SW480 (cell line): ENCODE results near the gene KAZN.

Experiments used
- DNase-seq: peaks from one replicate; pipeline ENCODE4 v3.0.0-alpha.2; 2016; ENCODE audit warnings: low spot score

Gene KAZN

GRCh38 chr1:15011160-15011559 is 412.7 kb downstream of the KAZN start:
- DNase-seq: no peak

- no peak for DNase-seq
These were observed 413.2 kb downstream of the KAZN start for GRCh38 chr1:15011661-15012060.

GRCh38 chr1:15012822-15013221 is 414.3 kb downstream of the KAZN start:
- DNase-seq: no peak

GRCh38 chr1:15013767-15014166 is 415.3 kb downstream of the KAZN start:
- DNase-seq: no peak

GRCh38 chr1:15014516-15014915 is 416.0 kb downstream of the KAZN start:
- DNase-seq: no peak

GRCh38 chr1:15016001-15016400 is 417.5 kb downstream of the KAZN start:
- no peak for DNase-seq

- DNase-seq: no peak
These were observed 418.0 kb downstream of the KAZN start for GRCh38 chr1:15016526-15016925.

- no peak for DNase-seq
These were observed 418.6 kb downstream of the KAZN start for GRCh38 chr1:15017120-15017519.

GRCh38 chr1:15018767-15019166 is 420.3 kb downstream of the KAZN start:
- DNase-seq: no peak

GRCh38 chr1:15020943-15021745 is 422.7 kb downstream of the KAZN start:
- no peak for DNase-seq

GRCh38 chr1:15022048-15022447 is 423.6 kb downstream of the KAZN start:
- no peak for DNase-seq

GRCh38 chr1:15023205-15023604 is 424.7 kb downstream of the KAZN start:
- DNase-seq: no peak

- no peak for DNase-seq
These were observed 425.5 kb downstream of the KAZN start for GRCh38 chr1:15023976-15024375.

- DNase-seq: no peak
These were observed 427.6 kb downstream of the KAZN start for GRCh38 chr1:15026117-15026489.

GRCh38 chr1:15027515-15027986 is 429.1 kb downstream of the KAZN start:
- peak; percentile 67 for DNase-seq

- DNase-seq: peak; percentile 80
These were observed 429.6 kb downstream of the KAZN start for GRCh38 chr1:15028102-15028501.

GRCh38 chr1:15028616-15029015 is 430.1 kb downstream of the KAZN start:
- no peak for DNase-seq

GRCh38 chr1:15029036-15029435 is 430.6 kb downstream of the KAZN start:
- no peak for DNase-seq

- no peak for DNase-seq
These were observed 431.3 kb downstream of the KAZN start for GRCh38 chr1:15029786-15030185.

GRCh38 chr1:15031251-15031933 is 432.9 kb downstream of the KAZN start:
- peak; percentile 30 for DNase-seq

- DNase-seq: no peak
These were observed 434.8 kb downstream of the KAZN start for GRCh38 chr1:15033264-15033663.

GRCh38 chr1:15034656-15035055 is 436.2 kb downstream of the KAZN start:
- no peak for DNase-seq

GRCh38 chr1:15035236-15035635 is 436.8 kb downstream of the KAZN start:
- DNase-seq: no peak

GRCh38 chr1:15036101-15036500 is 437.6 kb downstream of the KAZN start:
- DNase-seq: no peak
